Hepatocyte (in vitro differentiated cells): ENCODE data around the gene MS4A7.

Experiments
- EZH2 ChIP-seq: fragments of 200-600 bp; sonication (generic); IDR thresholded peaks from 2 replicates; pipeline ENCODE4 v1.6.1; 2016; ENCODE audit warnings: antibody characterized with exemption, mild to moderate bottlenecking, borderline replicate concordance
- EZH2phosphoT487 ChIP-seq: fragments of 200-600 bp; sonication (generic); IDR thresholded peaks from one replicate; pipeline ENCODE4 v1.6.1; 2018; ENCODE audit warnings: antibody characterized with exemption, mild to moderate bottlenecking, low read depth, moderate library complexity; ENCODE audit not compliant: unreplicated experiment, severe bottlenecking
- TF ChIP-seq, protein P1 (sequence below): fragments of 200-600 bp; sonication (generic); IDR thresholded peaks from 2 replicates; pipeline ENCODE4 v1.5.1; 2016; ENCODE audit warnings: antibody characterized with exemption, mild to moderate bottlenecking; ENCODE audit not compliant: poor library complexity

DNA sequence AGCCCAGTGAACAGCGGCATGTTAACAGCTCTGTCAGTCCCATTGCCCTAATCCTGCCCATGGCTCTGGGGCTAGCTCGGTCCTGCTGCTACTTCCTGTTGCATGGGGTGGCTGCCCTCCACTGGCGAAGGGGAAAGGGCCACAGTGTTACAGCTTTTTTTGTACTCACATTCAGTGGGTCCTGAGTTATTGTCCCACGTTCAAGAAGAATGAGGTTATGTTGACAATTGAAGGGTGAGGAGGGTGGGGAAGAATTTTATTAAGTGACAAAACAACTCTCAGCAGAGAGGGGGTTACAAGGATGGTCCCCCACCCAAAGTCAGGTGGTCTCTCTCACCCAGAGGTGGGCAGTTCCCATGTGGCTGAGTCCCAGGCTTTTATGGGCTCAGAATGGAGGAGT, 17.7 kb upstream of the MS4A7 start:
- TF ChIP-seq, protein P1, sequence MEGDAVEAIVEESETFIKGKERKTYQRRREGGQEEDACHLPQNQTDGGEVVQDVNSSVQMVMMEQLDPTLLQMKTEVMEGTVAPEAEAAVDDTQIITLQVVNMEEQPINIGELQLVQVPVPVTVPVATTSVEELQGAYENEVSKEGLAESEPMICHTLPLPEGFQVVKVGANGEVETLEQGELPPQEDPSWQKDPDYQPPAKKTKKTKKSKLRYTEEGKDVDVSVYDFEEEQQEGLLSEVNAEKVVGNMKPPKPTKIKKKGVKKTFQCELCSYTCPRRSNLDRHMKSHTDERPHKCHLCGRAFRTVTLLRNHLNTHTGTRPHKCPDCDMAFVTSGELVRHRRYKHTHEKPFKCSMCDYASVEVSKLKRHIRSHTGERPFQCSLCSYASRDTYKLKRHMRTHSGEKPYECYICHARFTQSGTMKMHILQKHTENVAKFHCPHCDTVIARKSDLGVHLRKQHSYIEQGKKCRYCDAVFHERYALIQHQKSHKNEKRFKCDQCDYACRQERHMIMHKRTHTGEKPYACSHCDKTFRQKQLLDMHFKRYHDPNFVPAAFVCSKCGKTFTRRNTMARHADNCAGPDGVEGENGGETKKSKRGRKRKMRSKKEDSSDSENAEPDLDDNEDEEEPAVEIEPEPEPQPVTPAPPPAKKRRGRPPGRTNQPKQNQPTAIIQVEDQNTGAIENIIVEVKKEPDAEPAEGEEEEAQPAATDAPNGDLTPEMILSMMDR, result no peak
- no peak for TF ChIP-seq EZH2
- no peak for TF ChIP-seq EZH2phosphoT487
